ENCODE results near the gene AP3M1.
A peak's percentile ranks its signal among the peaks of the same experiment; 100 is the strongest.
"Not testable (repeated sequence)": the region's sequence is repeated elsewhere in the genome, so short reads cannot be mapped to it uniquely, and the experiment has no call there.

Gene AP3M1

GRCh38 chr10:74145133-74145532, 5.5 kb downstream of the AP3M1 start:
- peaks cover 0 to 7% (median 4%) of the 10 kb centered on the region in 5 donors for H3K36me3 ChIP-seq (ENCODE audit: control insufficient read depth in 5 of 5, insufficient read depth in 5 of 5, low read length in 5 of 5)
- H3K27ac ChIP-seq (ENCODE audit: low read depth, low read length): no peak overlapping the region

GRCh38 chr10:74140553-74140952, 10.1 kb downstream of the AP3M1 start:
- no peak overlapping the region for H3K4me3 ChIP-seq (ENCODE audit: low read depth in 1 of 5, low read length in 5 of 5)
- H3K36me3 ChIP-seq (ENCODE audit: control insufficient read depth in 5 of 5, insufficient read depth in 5 of 5, low read length in 5 of 5): peaks cover 21 to 30% (median 25%) of the 10 kb centered on the region in 5 donors
- H3K4me1 ChIP-seq (ENCODE audit: control insufficient read depth in 5 of 5, insufficient read depth in 5 of 5, low read length in 5 of 5): peaks cover 0 to 7% (median 6%) of the 10 kb centered on the region in 5 donors
- H3K27ac ChIP-seq (ENCODE audit: low read depth, low read length): no peak overlapping the region
- H3K9ac ChIP-seq (ENCODE audit: low read length in 5 of 5): no peak overlapping the region
- no peaks in the 10 kb centered on the region for H3K9me3 ChIP-seq (ENCODE audit: control insufficient read depth in 5 of 5, low read length in 5 of 5)
- no peaks in the 10 kb centered on the region for H3K27me3 ChIP-seq (ENCODE audit: control insufficient read depth in 5 of 5, insufficient read depth in 4 of 5, low read length in 5 of 5)

More at GRCh38 chr10:74145133-74145532, 5.5 kb downstream of the AP3M1 start:
- no peaks in the 10 kb centered on the region for H3K27me3 ChIP-seq (ENCODE audit: control insufficient read depth in 5 of 5, insufficient read depth in 4 of 5, low read length in 5 of 5)
- no peaks in the 10 kb centered on the region for H3K9me3 ChIP-seq (ENCODE audit: control insufficient read depth in 5 of 5, low read length in 5 of 5)
- H3K4me1 ChIP-seq (ENCODE audit: control insufficient read depth in 5 of 5, insufficient read depth in 5 of 5, low read length in 5 of 5): peaks cover 1 to 23% (median 15%) of the 10 kb centered on the region in 5 donors
- H3K4me3 ChIP-seq (ENCODE audit: low read depth in 1 of 5, low read length in 5 of 5): no peak overlapping the region
- peak overlapping the region in 2 of 5 donors; percentile 17 to 28 for H3K9ac ChIP-seq (ENCODE audit: low read length in 5 of 5)

GRCh38 chr10:74139981-74140380, 10.6 kb downstream of the AP3M1 start:
- H3K27me3 ChIP-seq (ENCODE audit: control insufficient read depth in 5 of 5, insufficient read depth in 4 of 5, low read length in 5 of 5): no peaks in the 10 kb centered on the region
- H3K9me3 ChIP-seq (ENCODE audit: control insufficient read depth in 5 of 5, low read length in 5 of 5): no peaks in the 10 kb centered on the region
- H3K36me3 ChIP-seq (ENCODE audit: control insufficient read depth in 5 of 5, insufficient read depth in 5 of 5, low read length in 5 of 5): peaks cover 21 to 33% (median 25%) of the 10 kb centered on the region in 5 donors
- no peak overlapping the region for H3K27ac ChIP-seq (ENCODE audit: low read depth, low read length)
- no peak overlapping the region for H3K4me3 ChIP-seq (ENCODE audit: low read depth in 1 of 5, low read length in 5 of 5)
- H3K4me1 ChIP-seq (ENCODE audit: control insufficient read depth in 5 of 5, insufficient read depth in 5 of 5, low read length in 5 of 5): peaks cover 0 to 4% (median 2%) of the 10 kb centered on the region in 5 donors
- no peak overlapping the region for H3K9ac ChIP-seq (ENCODE audit: low read length in 5 of 5)

GRCh38 chr10:74138596-74138995, 12.0 kb downstream of the AP3M1 start:
- not testable (repeated sequence) for H3K9ac ChIP-seq (ENCODE audit: low read length in 5 of 5); H3K27me3 ChIP-seq (ENCODE audit: control insufficient read depth in 5 of 5, insufficient read depth in 4 of 5, low read length in 5 of 5); H3K9me3 ChIP-seq (ENCODE audit: control insufficient read depth in 5 of 5, low read length in 5 of 5); H3K27ac ChIP-seq (ENCODE audit: low read depth, low read length); H3K4me3 ChIP-seq (ENCODE audit: low read depth in 1 of 5, low read length in 5 of 5)
- peaks cover 0 to 15% (median 3%) of the 10 kb centered on the region in 5 donors for H3K4me1 ChIP-seq (ENCODE audit: control insufficient read depth in 5 of 5, insufficient read depth in 5 of 5, low read length in 5 of 5)
- H3K36me3 ChIP-seq (ENCODE audit: control insufficient read depth in 5 of 5, insufficient read depth in 5 of 5, low read length in 5 of 5): peaks cover 19 to 43% (median 27%) of the 10 kb centered on the region in 5 donors

GRCh38 chr10:74137992-74138391, 12.6 kb downstream of the AP3M1 start:
- no peak overlapping the region for H3K27ac ChIP-seq (ENCODE audit: low read depth, low read length)
- H3K27me3 ChIP-seq (ENCODE audit: control insufficient read depth in 5 of 5, insufficient read depth in 4 of 5, low read length in 5 of 5): no peaks in the 10 kb centered on the region
- peaks cover 18 to 48% (median 27%) of the 10 kb centered on the region in 5 donors for H3K36me3 ChIP-seq (ENCODE audit: control insufficient read depth in 5 of 5, insufficient read depth in 5 of 5, low read length in 5 of 5)
- H3K9ac ChIP-seq (ENCODE audit: low read length in 5 of 5): no peak overlapping the region
- H3K4me1 ChIP-seq (ENCODE audit: control insufficient read depth in 5 of 5, insufficient read depth in 5 of 5, low read length in 5 of 5): peaks cover 0 to 15% (median 3%) of the 10 kb centered on the region in 5 donors
- H3K4me3 ChIP-seq (ENCODE audit: low read depth in 1 of 5, low read length in 5 of 5): no peak overlapping the region
- H3K9me3 ChIP-seq (ENCODE audit: control insufficient read depth in 5 of 5, low read length in 5 of 5): no peaks in the 10 kb centered on the region

GRCh38 chr10:74135452-74135851, 15.2 kb downstream of the AP3M1 start:
- Histone ChIP-seq H3K27me3 (ENCODE audit: control insufficient read depth in 5 of 5, insufficient read depth in 4 of 5, low read length in 5 of 5) (no peaks in the 10 kb centered on the region), H3K4me1 (ENCODE audit: control insufficient read depth in 5 of 5, insufficient read depth in 5 of 5, low read length in 5 of 5) (peaks cover 0 to 15% (median 3%) of the 10 kb centered on the region in 5 donors), H3K36me3 (ENCODE audit: control insufficient read depth in 5 of 5, insufficient read depth in 5 of 5, low read length in 5 of 5) (peaks cover 18 to 61% (median 36%) of the 10 kb centered on the region in 5 donors), H3K9ac (ENCODE audit: low read length in 5 of 5) (no peak overlapping the region), H3K27ac (ENCODE audit: low read depth, low read length) (peak overlapping the region; percentile 9), H3K9me3 (ENCODE audit: control insufficient read depth in 5 of 5, low read length in 5 of 5) (no peaks in the 10 kb centered on the region), H3K4me3 (ENCODE audit: low read depth in 1 of 5, low read length in 5 of 5) (no peak overlapping the region)

GRCh38 chr10:74133923-74134820, 16.5 kb downstream of the AP3M1 start:
- Histone ChIP-seq H3K9me3 (ENCODE audit: control insufficient read depth in 5 of 5, low read length in 5 of 5) (no peaks in the 10 kb centered on the region), H3K4me3 (ENCODE audit: low read depth in 1 of 5, low read length in 5 of 5) (no peak overlapping the region), H3K27ac (ENCODE audit: low read depth, low read length) (peak overlapping the region; percentile 9), H3K27me3 (ENCODE audit: control insufficient read depth in 5 of 5, insufficient read depth in 4 of 5, low read length in 5 of 5) (no peaks in the 10 kb centered on the region), H3K9ac (ENCODE audit: low read length in 5 of 5) (no peak overlapping the region), H3K4me1 (ENCODE audit: control insufficient read depth in 5 of 5, insufficient read depth in 5 of 5, low read length in 5 of 5) (peaks cover 0 to 15% (median 3%) of the 10 kb centered on the region in 5 donors), H3K36me3 (ENCODE audit: control insufficient read depth in 5 of 5, insufficient read depth in 5 of 5, low read length in 5 of 5) (peaks cover 25 to 68% (median 45%) of the 10 kb centered on the region in 5 donors)

- peaks cover 39 to 78% (median 65%) of the 10 kb centered on the region in 5 donors for H3K36me3 ChIP-seq (ENCODE audit: control insufficient read depth in 5 of 5, insufficient read depth in 5 of 5, low read length in 5 of 5)
- peaks cover 12 to 54% (median 43%) of the 10 kb centered on the region in 5 donors for H3K4me1 ChIP-seq (ENCODE audit: control insufficient read depth in 5 of 5, insufficient read depth in 5 of 5, low read length in 5 of 5)
- H3K27ac ChIP-seq (ENCODE audit: low read depth, low read length): peak overlapping the region; percentile 63
- no peak overlapping the region for H3K4me3 ChIP-seq (ENCODE audit: low read depth in 1 of 5, low read length in 5 of 5)
- no peak overlapping the region for H3K9ac ChIP-seq (ENCODE audit: low read length in 5 of 5)
- no peaks in the 10 kb centered on the region for H3K27me3 ChIP-seq (ENCODE audit: control insufficient read depth in 5 of 5, insufficient read depth in 4 of 5, low read length in 5 of 5)
- H3K9me3 ChIP-seq (ENCODE audit: control insufficient read depth in 5 of 5, low read length in 5 of 5): no peaks in the 10 kb centered on the region
Measured at GRCh38 chr10:74123081-74123480, 27.5 kb downstream of the AP3M1 start.

- Histone ChIP-seq H3K27ac (ENCODE audit: low read depth, low read length) (peak overlapping the region; percentile 63), H3K27me3 (ENCODE audit: control insufficient read depth in 5 of 5, insufficient read depth in 4 of 5, low read length in 5 of 5) (no peaks in the 10 kb centered on the region), H3K4me3 (ENCODE audit: low read depth in 1 of 5, low read length in 5 of 5) (no peak overlapping the region), H3K9ac (ENCODE audit: low read length in 5 of 5) (peak overlapping the region in 1 of 5 donors; percentile 17), H3K9me3 (ENCODE audit: control insufficient read depth in 5 of 5, low read length in 5 of 5) (no peaks in the 10 kb centered on the region), H3K36me3 (ENCODE audit: control insufficient read depth in 5 of 5, insufficient read depth in 5 of 5, low read length in 5 of 5) (peaks cover 40 to 81% (median 74%) of the 10 kb centered on the region in 5 donors), H3K4me1 (ENCODE audit: control insufficient read depth in 5 of 5, insufficient read depth in 5 of 5, low read length in 5 of 5) (peaks cover 14 to 63% (median 47%) of the 10 kb centered on the region in 5 donors)
Measured at GRCh38 chr10:74122060-74122459, 28.6 kb downstream of the AP3M1 start.

- Histone ChIP-seq H3K27me3 (ENCODE audit: control insufficient read depth in 5 of 5, insufficient read depth in 4 of 5, low read length in 5 of 5) (no peaks in the 10 kb centered on the region), H3K9me3 (ENCODE audit: control insufficient read depth in 5 of 5, low read length in 5 of 5) (no peaks in the 10 kb centered on the region), H3K4me1 (ENCODE audit: control insufficient read depth in 5 of 5, insufficient read depth in 5 of 5, low read length in 5 of 5) (peaks cover 14 to 63% (median 47%) of the 10 kb centered on the region in 5 donors), H3K9ac (ENCODE audit: low read length in 5 of 5) (peak overlapping the region in 1 of 5 donors; percentile 19), H3K27ac (ENCODE audit: low read depth, low read length) (peak overlapping the region; percentile 63), H3K4me3 (ENCODE audit: low read depth in 1 of 5, low read length in 5 of 5) (no peak overlapping the region), H3K36me3 (ENCODE audit: control insufficient read depth in 5 of 5, insufficient read depth in 5 of 5, low read length in 5 of 5) (peaks cover 42 to 83% (median 76%) of the 10 kb centered on the region in 5 donors)
Measured at GRCh38 chr10:74121368-74121767, 29.3 kb downstream of the AP3M1 start.

All from subcutaneous abdominal adipose tissue (tissue), 5 donors.